ENCODE measurements around the gene PTPRE.

DNA sequence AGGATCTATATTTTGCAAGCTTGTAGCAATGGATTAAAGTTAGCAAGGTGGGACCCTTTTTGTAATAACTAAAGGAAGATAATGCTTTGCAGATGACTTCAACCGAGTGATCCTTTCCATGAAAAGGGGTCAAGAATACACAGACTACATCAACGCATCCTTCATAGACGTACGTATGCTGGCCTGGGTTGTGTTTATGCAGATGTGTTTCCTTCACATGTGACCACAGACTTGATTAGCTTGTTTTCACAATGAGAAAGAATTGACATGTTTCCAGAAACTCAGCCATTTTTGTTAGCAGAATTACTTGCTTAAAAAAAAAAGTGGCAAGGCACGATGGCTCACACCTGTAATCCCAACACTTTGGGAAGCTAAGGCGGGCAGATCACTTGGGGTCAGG lies 165.1 kb downstream of the PTPRE start:
- TF ChIP-seq, protein P1, sequence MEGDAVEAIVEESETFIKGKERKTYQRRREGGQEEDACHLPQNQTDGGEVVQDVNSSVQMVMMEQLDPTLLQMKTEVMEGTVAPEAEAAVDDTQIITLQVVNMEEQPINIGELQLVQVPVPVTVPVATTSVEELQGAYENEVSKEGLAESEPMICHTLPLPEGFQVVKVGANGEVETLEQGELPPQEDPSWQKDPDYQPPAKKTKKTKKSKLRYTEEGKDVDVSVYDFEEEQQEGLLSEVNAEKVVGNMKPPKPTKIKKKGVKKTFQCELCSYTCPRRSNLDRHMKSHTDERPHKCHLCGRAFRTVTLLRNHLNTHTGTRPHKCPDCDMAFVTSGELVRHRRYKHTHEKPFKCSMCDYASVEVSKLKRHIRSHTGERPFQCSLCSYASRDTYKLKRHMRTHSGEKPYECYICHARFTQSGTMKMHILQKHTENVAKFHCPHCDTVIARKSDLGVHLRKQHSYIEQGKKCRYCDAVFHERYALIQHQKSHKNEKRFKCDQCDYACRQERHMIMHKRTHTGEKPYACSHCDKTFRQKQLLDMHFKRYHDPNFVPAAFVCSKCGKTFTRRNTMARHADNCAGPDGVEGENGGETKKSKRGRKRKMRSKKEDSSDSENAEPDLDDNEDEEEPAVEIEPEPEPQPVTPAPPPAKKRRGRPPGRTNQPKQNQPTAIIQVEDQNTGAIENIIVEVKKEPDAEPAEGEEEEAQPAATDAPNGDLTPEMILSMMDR (IDR thresholded peaks at IDR 0.05), result no peak
- TF ChIP-seq POLR2AphosphoS5 (IDR thresholded peaks at IDR 0.05) (no peak), POLR2A (IDR thresholded peaks at IDR 0.05) (no peak), EP300 (IDR thresholded peaks at IDR 0.05) (no peak)
